ENCODE measurements around the gene TENM4. TPM values are rescaled to one million over a fixed set of nuclear protein-coding genes. Genes with fewer than 3 reads are reported as not detected.

The TENM4 gene
- total RNA-seq, 1 donor from 2014 or later, result 5.1 TPM

GRCh38 chr11:78954696-78955095 is 486.1 kb downstream of the TENM4 start:
- Mint-ChIP-seq H3K36me3 (peaks cover 3% of the 10 kb centered on the region), H3K4me1 (peaks cover 85% of the 10 kb centered on the region), H3K27me3 (ENCODE audit: insufficient read depth, low read depth) (peaks cover 2% of the 10 kb centered on the region), H3K4me3 (no peak overlapping the region), H3K27ac (no peak overlapping the region), H3K9me3 (no peaks in the 10 kb centered on the region)
- Histone ChIP-seq H2AFZ (replicated peaks) (no peak overlapping the region), H3K27ac (no peak overlapping the region), H3K4me1 (peaks cover 65% of the 10 kb centered on the region), H3K4me3 (no peak overlapping the region), H3K36me3 (no peaks in the 10 kb centered on the region), H3K27me3 (peaks cover 48% of the 10 kb centered on the region), H3F3A (ENCODE audit: low read depth) (peaks cover 13% of the 10 kb centered on the region), H3K9ac (no peak overlapping the region), H3K79me2 (ENCODE audit: low read depth) (peaks cover 8% of the 10 kb centered on the region), H3K9me3 (ENCODE audit: low read depth) (no peaks in the 10 kb centered on the region), H4K20me1 (ENCODE audit: low read depth) (peaks cover 47% of the 10 kb centered on the region), H3K4me2 (no peak overlapping the region)
- DNase-seq (ENCODE audit: low spot score), result no peak
- TF ChIP-seq EZH2 (IDR thresholded peaks at IDR 0.05), result no peak
- TF ChIP-seq, protein P1, sequence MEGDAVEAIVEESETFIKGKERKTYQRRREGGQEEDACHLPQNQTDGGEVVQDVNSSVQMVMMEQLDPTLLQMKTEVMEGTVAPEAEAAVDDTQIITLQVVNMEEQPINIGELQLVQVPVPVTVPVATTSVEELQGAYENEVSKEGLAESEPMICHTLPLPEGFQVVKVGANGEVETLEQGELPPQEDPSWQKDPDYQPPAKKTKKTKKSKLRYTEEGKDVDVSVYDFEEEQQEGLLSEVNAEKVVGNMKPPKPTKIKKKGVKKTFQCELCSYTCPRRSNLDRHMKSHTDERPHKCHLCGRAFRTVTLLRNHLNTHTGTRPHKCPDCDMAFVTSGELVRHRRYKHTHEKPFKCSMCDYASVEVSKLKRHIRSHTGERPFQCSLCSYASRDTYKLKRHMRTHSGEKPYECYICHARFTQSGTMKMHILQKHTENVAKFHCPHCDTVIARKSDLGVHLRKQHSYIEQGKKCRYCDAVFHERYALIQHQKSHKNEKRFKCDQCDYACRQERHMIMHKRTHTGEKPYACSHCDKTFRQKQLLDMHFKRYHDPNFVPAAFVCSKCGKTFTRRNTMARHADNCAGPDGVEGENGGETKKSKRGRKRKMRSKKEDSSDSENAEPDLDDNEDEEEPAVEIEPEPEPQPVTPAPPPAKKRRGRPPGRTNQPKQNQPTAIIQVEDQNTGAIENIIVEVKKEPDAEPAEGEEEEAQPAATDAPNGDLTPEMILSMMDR (IDR thresholded peaks at IDR 0.05), result no peak
- TF ChIP-seq EZH2phosphoT487 (IDR thresholded peaks at IDR 0.05), result no peak

DNA sequence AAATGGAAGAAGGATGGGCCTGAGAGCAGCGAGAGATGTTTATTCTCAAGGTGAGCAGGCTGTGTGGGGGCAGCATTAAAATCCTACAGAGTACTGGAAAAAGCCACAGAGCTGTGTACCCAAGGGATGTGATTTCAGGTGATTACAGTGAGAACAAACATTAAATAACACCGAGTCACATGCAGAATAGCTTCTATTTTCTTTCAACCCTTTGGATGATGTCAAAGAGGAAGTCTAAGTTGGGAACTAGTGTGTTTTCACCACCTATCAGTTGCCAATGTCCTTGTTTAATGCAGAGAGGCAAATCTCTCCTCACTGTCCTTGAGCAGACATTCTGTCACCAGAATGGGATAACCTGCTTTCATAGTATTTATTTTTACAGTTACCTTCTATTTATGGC is 486.6 kb downstream of the TENM4 start:
- Mint-ChIP-seq H3K27ac (no peak overlapping the region), H3K9me3 (no peaks in the 10 kb centered on the region), H3K36me3 (peaks cover 3% of the 10 kb centered on the region), H3K4me1 (peaks cover 85% of the 10 kb centered on the region), H3K4me3 (no peak overlapping the region), H3K27me3 (ENCODE audit: insufficient read depth, low read depth) (peaks cover 2% of the 10 kb centered on the region)
- TF ChIP-seq EZH2phosphoT487 (IDR thresholded peaks at IDR 0.05) (no peak), EZH2 (IDR thresholded peaks at IDR 0.05) (no peak)
- TF ChIP-seq, protein P1 (IDR thresholded peaks at IDR 0.05), result no peak
- Histone ChIP-seq H3F3A (ENCODE audit: low read depth) (peaks cover 18% of the 10 kb centered on the region), H4K20me1 (ENCODE audit: low read depth) (peaks cover 47% of the 10 kb centered on the region), H3K27ac (no peak overlapping the region), H3K9ac (no peak overlapping the region), H3K9me3 (ENCODE audit: low read depth) (no peaks in the 10 kb centered on the region), H3K36me3 (no peaks in the 10 kb centered on the region), H3K79me2 (ENCODE audit: low read depth) (peaks cover 8% of the 10 kb centered on the region), H3K4me3 (no peak overlapping the region), H3K27me3 (peaks cover 48% of the 10 kb centered on the region), H3K4me1 (peaks cover 69% of the 10 kb centered on the region), H3K4me2 (no peak overlapping the region), H2AFZ (replicated peaks) (no peak overlapping the region)
- DNase-seq (ENCODE audit: low spot score), result no peak

- Histone ChIP-seq H3K36me3 (no peaks in the 10 kb centered on the region), H3K4me2 (no peak overlapping the region), H4K20me1 (ENCODE audit: low read depth) (peaks cover 56% of the 10 kb centered on the region), H3K9me3 (ENCODE audit: low read depth) (no peaks in the 10 kb centered on the region), H3K9ac (no peak overlapping the region), H2AFZ (replicated peaks) (no peak overlapping the region), H3F3A (ENCODE audit: low read depth) (peaks cover 29% of the 10 kb centered on the region), H3K27ac (no peak overlapping the region), H3K79me2 (ENCODE audit: low read depth) (peaks cover 8% of the 10 kb centered on the region), H3K4me1 (peaks cover 64% of the 10 kb centered on the region), H3K27me3 (peaks cover 57% of the 10 kb centered on the region), H3K4me3 (no peak overlapping the region)
- Mint-ChIP-seq H3K9me3 (no peaks in the 10 kb centered on the region), H3K4me3 (no peak overlapping the region), H3K4me1 (peaks cover 80% of the 10 kb centered on the region), H3K27ac (no peak overlapping the region), H3K27me3 (ENCODE audit: insufficient read depth, low read depth) (peaks cover 2% of the 10 kb centered on the region), H3K36me3 (peaks cover 6% of the 10 kb centered on the region)
- TF ChIP-seq EZH2phosphoT487 (IDR thresholded peaks at IDR 0.05), result no peak
- TF ChIP-seq, protein P1 (IDR thresholded peaks at IDR 0.05), result no peak
- no peak for DNase-seq (ENCODE audit: low spot score)
These were observed 487.9 kb downstream of the TENM4 start for GRCh38 chr11:78952890-78953289.

Data from neural progenitor cell (in vitro differentiated cells).